Upper lobe of left lung (tissue), 4 donors: Measurements from ENCODE around the gene CARS2.

Experiments
- POLR2A ChIP-seq, 4 donors: fragments of 450-650 bp; IDR thresholded peaks; one replicate each; pipeline ENCODE4 v1.5.1; 2016 to 2017; ENCODE audit warnings: antibody characterized with exemption in 4 of 4, mild to moderate bottlenecking in 2 of 4
- POLR2AphosphoS5 ChIP-seq, 2 donors: sonication (generic); formaldehyde crosslinking; IDR thresholded peaks; one replicate each; pipeline ENCODE4 v1.5.1; 2017; ENCODE audit warnings: antibody characterized with exemption in 2 of 2
- TF ChIP-seq, protein P1 (sequence below), 6 experiments: fragments of 450-650 bp in 4 of 6; fragments of 200-600 bp in 2 of 6; sonication (generic) in 2 of 6; IDR thresholded peaks; one replicate each; pipeline ENCODE4 v1.5.1; 2016 to 2019; ENCODE audit warnings: antibody characterized with exemption in 6 of 6

DNA sequence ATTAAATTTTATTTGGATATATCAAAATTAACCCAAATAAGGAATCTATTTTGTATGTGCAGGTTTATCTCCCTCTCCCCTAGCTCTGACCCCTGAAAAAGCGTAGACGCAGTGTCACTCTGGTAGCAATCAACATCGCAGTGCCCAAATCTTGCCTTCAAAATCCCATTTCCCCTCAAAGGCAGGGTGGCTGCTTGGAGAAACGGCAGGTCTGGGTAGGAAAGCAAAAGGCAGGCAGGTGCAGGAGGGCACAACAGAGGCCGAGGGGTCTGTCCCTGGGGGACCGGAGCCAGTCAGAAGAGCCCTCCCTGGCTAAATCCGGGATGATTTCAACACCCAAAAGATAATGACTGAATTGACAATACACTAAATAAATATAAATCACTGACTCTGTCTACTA, 48.7 kb downstream of the CARS2 start:
- TF ChIP-seq, protein P1, sequence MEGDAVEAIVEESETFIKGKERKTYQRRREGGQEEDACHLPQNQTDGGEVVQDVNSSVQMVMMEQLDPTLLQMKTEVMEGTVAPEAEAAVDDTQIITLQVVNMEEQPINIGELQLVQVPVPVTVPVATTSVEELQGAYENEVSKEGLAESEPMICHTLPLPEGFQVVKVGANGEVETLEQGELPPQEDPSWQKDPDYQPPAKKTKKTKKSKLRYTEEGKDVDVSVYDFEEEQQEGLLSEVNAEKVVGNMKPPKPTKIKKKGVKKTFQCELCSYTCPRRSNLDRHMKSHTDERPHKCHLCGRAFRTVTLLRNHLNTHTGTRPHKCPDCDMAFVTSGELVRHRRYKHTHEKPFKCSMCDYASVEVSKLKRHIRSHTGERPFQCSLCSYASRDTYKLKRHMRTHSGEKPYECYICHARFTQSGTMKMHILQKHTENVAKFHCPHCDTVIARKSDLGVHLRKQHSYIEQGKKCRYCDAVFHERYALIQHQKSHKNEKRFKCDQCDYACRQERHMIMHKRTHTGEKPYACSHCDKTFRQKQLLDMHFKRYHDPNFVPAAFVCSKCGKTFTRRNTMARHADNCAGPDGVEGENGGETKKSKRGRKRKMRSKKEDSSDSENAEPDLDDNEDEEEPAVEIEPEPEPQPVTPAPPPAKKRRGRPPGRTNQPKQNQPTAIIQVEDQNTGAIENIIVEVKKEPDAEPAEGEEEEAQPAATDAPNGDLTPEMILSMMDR (IDR thresholded peaks at IDR 0.05): no peak
- TF ChIP-seq POLR2AphosphoS5 (IDR thresholded peaks at IDR 0.05) (no peak), POLR2A (IDR thresholded peaks at IDR 0.05) (no peak)
